H1 (cell line): Measurements from ENCODE around the gene EIF4E1B. TPM values are rescaled to one million over a fixed set of nuclear protein-coding genes. Genes with fewer than 3 reads are reported as not detected.
A peak's percentile ranks its signal among the peaks of the same experiment; 100 is the strongest.

ENCODE experiments used
- BACH1 ChIP-seq: IDR thresholded peaks from 2 replicates; pipeline ENCODE4 v1.6.1; 2012; ENCODE audit warnings: low read length, improper control_type of control experiment
- CEBPB ChIP-seq: IDR thresholded peaks from 2 replicates; pipeline ENCODE4 v1.6.1; 2012; ENCODE audit warnings: low read depth, low read length
- CHD2 ChIP-seq: IDR thresholded peaks from 2 replicates; pipeline ENCODE4 v1.6.1; 2012; ENCODE audit warnings: low read length, improper control_type of control experiment
- KDM4A ChIP-seq: IDR thresholded peaks from one replicate; pipeline ENCODE4 v1.7.1; 2012; ENCODE audit warnings: low read depth, mild to moderate bottlenecking, moderate library complexity, low read length, inconsistent platforms; ENCODE audit not compliant: severe bottlenecking
- POLR2A ChIP-seq, 2 experiments: IDR thresholded peaks; 1 replicate in 1 of 2; 2 replicates in 1 of 2; pipeline ENCODE4 v1.6.1; 2011; ENCODE audit warnings: low read depth in 2 of 2, low read length in 2 of 2, mild to moderate bottlenecking in 2 of 2; ENCODE audit errors: control extremely low read depth in 1 of 2
- POU5F1 ChIP-seq: IDR thresholded peaks from 2 replicates; pipeline ENCODE4 v1.6.1; 2011; ENCODE audit warnings: low read depth, mild to moderate bottlenecking, low read length, moderate library complexity
- SP1 ChIP-seq: IDR thresholded peaks from 2 replicates; pipeline ENCODE4 v1.6.1; 2011; ENCODE audit warnings: low read depth, low read length
- YY1 ChIP-seq: IDR thresholded peaks from 2 replicates; pipeline ENCODE4 v1.6.1; 2011; ENCODE audit warnings: low read depth, mild to moderate bottlenecking, low read length
- polyA plus RNA-seq, 7 experiments: library from polyadenylated mRNA; depleted of rRNA in 3 of 7; stranded (reverse) in 5 of 7; unstranded in 2 of 7; fragments of >200 nt in 5 of 7; fragments of 200-250 nt in 2 of 7; gene quantifications; 1 replicate in 5 of 7; 2 replicates in 1 of 7; 4 replicates in 1 of 7; pipeline versions ENCODE4 v1.2.1 to v1.2.3, GENCODE V29; 2011 to 2013; ENCODE audit warnings: missing spikeins in 2 of 7, mixed read lengths in 2 of 7
- total RNA-seq: library from RNA; stranded (reverse); fragmentation: NEBNext Ultra II Directional; extraction: Animal tissue kit (Norgen Biotek cat#: 25700); gene quantifications from 2 replicates; pipeline ENCODE4 v1.2.1, GENCODE V29; 2021
- TF ChIP-seq, protein P1 (sequence below): fragments of 300-600 bp; sonication (generic); IDR thresholded peaks from 2 replicates; pipeline ENCODE4 v1.7.1; 2012; ENCODE audit warnings: low read length, moderate library complexity, mild to moderate bottlenecking, inconsistent platforms; ENCODE audit not compliant: insufficient replicate concordance
- TF ChIP-seq, protein P2 (sequence below): IDR thresholded peaks from 2 replicates; pipeline ENCODE4 v1.6.1; 2011; ENCODE audit warnings: low read length, improper control_type of control experiment

Gene EIF4E1B
- total and polyA plus RNA-seq, 2 of the 8 experiments (the other 6 are each of a cell fraction or from before 2014, with no cell fraction given), result 0.97 to 1.3 TPM

- TF ChIP-seq, protein P1, sequence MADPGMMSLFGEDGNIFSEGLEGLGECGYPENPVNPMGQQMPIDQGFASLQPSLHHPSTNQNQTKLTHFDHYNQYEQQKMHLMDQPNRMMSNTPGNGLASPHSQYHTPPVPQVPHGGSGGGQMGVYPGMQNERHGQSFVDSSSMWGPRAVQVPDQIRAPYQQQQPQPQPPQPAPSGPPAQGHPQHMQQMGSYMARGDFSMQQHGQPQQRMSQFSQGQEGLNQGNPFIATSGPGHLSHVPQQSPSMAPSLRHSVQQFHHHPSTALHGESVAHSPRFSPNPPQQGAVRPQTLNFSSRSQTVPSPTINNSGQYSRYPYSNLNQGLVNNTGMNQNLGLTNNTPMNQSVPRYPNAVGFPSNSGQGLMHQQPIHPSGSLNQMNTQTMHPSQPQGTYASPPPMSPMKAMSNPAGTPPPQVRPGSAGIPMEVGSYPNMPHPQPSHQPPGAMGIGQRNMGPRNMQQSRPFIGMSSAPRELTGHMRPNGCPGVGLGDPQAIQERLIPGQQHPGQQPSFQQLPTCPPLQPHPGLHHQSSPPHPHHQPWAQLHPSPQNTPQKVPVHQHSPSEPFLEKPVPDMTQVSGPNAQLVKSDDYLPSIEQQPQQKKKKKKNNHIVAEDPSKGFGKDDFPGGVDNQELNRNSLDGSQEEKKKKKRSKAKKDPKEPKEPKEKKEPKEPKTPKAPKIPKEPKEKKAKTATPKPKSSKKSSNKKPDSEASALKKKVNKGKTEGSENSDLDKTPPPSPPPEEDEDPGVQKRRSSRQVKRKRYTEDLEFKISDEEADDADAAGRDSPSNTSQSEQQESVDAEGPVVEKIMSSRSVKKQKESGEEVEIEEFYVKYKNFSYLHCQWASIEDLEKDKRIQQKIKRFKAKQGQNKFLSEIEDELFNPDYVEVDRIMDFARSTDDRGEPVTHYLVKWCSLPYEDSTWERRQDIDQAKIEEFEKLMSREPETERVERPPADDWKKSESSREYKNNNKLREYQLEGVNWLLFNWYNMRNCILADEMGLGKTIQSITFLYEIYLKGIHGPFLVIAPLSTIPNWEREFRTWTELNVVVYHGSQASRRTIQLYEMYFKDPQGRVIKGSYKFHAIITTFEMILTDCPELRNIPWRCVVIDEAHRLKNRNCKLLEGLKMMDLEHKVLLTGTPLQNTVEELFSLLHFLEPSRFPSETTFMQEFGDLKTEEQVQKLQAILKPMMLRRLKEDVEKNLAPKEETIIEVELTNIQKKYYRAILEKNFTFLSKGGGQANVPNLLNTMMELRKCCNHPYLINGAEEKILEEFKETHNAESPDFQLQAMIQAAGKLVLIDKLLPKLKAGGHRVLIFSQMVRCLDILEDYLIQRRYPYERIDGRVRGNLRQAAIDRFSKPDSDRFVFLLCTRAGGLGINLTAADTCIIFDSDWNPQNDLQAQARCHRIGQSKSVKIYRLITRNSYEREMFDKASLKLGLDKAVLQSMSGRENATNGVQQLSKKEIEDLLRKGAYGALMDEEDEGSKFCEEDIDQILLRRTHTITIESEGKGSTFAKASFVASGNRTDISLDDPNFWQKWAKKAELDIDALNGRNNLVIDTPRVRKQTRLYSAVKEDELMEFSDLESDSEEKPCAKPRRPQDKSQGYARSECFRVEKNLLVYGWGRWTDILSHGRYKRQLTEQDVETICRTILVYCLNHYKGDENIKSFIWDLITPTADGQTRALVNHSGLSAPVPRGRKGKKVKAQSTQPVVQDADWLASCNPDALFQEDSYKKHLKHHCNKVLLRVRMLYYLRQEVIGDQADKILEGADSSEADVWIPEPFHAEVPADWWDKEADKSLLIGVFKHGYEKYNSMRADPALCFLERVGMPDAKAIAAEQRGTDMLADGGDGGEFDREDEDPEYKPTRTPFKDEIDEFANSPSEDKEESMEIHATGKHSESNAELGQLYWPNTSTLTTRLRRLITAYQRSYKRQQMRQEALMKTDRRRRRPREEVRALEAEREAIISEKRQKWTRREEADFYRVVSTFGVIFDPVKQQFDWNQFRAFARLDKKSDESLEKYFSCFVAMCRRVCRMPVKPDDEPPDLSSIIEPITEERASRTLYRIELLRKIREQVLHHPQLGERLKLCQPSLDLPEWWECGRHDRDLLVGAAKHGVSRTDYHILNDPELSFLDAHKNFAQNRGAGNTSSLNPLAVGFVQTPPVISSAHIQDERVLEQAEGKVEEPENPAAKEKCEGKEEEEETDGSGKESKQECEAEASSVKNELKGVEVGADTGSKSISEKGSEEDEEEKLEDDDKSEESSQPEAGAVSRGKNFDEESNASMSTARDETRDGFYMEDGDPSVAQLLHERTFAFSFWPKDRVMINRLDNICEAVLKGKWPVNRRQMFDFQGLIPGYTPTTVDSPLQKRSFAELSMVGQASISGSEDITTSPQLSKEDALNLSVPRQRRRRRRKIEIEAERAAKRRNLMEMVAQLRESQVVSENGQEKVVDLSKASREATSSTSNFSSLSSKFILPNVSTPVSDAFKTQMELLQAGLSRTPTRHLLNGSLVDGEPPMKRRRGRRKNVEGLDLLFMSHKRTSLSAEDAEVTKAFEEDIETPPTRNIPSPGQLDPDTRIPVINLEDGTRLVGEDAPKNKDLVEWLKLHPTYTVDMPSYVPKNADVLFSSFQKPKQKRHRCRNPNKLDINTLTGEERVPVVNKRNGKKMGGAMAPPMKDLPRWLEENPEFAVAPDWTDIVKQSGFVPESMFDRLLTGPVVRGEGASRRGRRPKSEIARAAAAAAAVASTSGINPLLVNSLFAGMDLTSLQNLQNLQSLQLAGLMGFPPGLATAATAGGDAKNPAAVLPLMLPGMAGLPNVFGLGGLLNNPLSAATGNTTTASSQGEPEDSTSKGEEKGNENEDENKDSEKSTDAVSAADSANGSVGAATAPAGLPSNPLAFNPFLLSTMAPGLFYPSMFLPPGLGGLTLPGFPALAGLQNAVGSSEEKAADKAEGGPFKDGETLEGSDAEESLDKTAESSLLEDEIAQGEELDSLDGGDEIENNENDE, result no peak
- TF ChIP-seq KDM4A (no peak), CEBPB (peak; percentile 91), SP1 (no peak), CHD2 (no peak), POLR2A (IDR thresholded peaks at IDR 0.05; ENCODE audit: control extremely low read depth in 1 of 2, low read depth in 2 of 2, low read length in 2 of 2) (no peak), POU5F1 (no peak), BACH1 (peak; percentile 72), YY1 (peak; percentile 52; the same call in 1 of the 2 replicates)
- TF ChIP-seq, protein P2, sequence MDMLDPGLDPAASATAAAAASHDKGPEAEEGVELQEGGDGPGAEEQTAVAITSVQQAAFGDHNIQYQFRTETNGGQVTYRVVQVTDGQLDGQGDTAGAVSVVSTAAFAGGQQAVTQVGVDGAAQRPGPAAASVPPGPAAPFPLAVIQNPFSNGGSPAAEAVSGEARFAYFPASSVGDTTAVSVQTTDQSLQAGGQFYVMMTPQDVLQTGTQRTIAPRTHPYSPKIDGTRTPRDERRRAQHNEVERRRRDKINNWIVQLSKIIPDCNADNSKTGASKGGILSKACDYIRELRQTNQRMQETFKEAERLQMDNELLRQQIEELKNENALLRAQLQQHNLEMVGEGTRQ, result no peak
Measured at GRCh38 chr5:176660860-176661641, 30.6 kb downstream of the EIF4E1B start (continued).
